Measurements from ENCODE around the gene SAMM50. TPM values are rescaled to one million over a fixed set of nuclear protein-coding genes. Genes with fewer than 3 reads are reported as not detected.

Gene SAMM50
- total RNA-seq, 2 donors from 2014 or later, result 10.2 to 20.2 TPM

DNA sequence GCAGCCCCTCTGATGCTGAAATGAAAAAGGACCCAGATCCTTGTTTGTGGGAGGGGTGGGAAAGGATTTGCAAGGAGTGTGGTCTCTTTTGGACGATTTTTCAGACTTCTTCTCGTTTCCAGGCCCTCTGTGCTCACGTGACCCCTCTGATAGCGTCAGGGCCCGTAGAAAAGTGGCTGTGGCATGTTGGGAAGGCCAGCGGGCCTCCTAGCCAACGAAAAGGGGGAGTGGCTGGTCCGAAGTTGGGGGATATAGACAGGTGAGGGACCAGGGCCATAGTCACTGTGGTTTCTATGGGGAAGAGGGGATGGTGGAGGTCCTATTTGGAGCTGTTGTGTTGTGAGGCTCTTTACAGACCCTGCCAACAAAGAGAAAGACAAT, 75.5 kb downstream of the SAMM50 start:
- no peak for DNase-seq
- H3K4me1 ChIP-seq, result peaks cover 6% of the 10 kb centered on the region
- H3K4me3 ChIP-seq, result no peak overlapping the region
- H3K27me3 ChIP-seq, result no peaks in the 10 kb centered on the region
- H3K27ac ChIP-seq, result peak overlapping the region in 2 of 4 donors; percentile 3 to 21
- TF ChIP-seq POLR2A (IDR thresholded peaks at IDR 0.05) (no peak), CTCF (IDR thresholded peaks at IDR 0.05) (no peak)
- no peaks in the 10 kb centered on the region for H3K36me3 ChIP-seq (replicated peaks in 1 of 2; ENCODE audit: insufficient read depth in 1 of 2, low read depth in 2 of 2)
- no peaks in the 10 kb centered on the region for H3K9me3 ChIP-seq
- WGBS, 2 donors, result 81 to 82% methylated on average over 8 of the region's 8 CpGs
- intact Hi-C loops (cut with DNase I), result no loop called here
- no peak for ATAC-seq

DNA sequence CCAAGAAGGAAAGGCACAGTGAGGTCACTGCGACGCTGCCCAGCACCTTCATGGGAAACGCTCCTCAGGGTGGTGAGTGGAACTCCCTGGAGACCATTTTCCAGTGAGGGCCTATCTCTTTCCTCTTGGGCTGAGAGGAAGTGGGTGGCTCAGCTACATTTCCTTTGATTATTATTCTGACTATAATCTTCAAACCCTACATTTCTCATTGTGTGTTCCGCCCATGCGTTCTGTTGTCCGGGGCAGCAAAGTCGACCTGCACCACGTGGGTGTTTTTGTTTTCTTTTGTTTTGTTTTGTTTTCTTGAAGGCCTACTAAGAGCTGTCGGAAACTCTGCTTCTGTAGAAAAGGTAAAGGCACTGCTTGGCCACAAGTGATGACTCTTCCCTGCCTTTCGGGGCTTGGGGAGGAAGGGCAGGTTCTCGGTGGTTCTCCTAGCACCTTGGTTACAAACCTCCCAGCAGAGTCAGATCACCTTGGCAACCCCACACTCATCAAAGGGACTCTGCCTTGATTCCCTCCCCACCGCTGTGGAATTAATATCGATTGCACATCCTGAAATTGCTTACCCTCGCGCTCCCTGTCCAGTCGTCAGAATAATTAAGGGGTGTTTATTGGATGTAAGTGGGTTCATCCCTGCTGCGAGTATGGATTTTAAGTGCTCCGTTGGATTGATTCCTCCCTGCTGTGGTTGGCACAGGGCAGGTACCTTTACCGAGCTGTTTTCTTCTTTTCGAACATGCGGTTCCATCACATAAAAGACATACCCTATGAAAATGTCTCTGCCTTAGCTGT, 76.1 kb downstream of the SAMM50 start:
- WGBS, 2 donors, result 78 to 84% methylated on average over 21 of the region's 21 CpGs
- Histone ChIP-seq H3K4me3 (no peak overlapping the region), H3K4me1 (peaks cover 6% of the 10 kb centered on the region), H3K27me3 (no peaks in the 10 kb centered on the region), H3K36me3 (replicated peaks in 1 of 2; ENCODE audit: insufficient read depth in 1 of 2, low read depth in 2 of 2) (no peaks in the 10 kb centered on the region), H3K9me3 (no peaks in the 10 kb centered on the region), H3K27ac (peak overlapping the region in 1 of 4 donors; percentile 3)
- ATAC-seq (no peak), DNase-seq (no peak)
- no peak for TF ChIP-seq POLR2A (IDR thresholded peaks at IDR 0.05)
- no peak for TF ChIP-seq CTCF (IDR thresholded peaks at IDR 0.05)
- intact Hi-C loops (cut with DNase I), result no loop called here

DNA sequence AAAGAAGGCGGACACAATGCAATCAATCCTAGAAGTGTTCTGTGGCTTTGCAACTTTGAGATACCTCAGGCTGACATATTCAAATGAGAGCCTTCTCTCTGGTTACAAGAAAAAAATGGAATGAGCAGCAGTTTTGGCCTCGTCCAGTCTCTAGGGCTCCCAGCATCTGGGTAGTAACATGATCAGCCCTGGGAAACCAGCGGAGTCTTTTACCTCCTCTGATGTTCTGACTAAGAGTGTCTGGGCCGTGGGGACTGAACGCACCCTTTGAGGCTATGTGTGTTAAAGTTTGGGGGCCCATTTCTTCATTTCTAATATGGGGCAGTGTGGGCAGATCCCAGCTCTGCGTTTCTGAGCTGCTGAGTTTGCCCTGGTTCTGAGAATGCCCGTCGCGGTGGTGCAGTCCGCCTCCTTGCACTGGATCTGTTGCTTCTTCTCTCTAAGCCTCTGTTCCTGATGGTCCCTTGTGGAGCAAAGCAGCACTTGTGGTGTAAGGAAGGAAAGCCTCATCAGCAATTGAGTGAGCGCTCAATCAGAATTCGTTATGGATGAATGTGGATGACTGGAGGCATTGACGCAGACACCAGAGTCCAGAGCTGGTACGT, 77.0 kb downstream of the SAMM50 start:
- WGBS, 2 donors, result 69 to 91% methylated on average over 6 to 14 of the region's 14 CpGs
- H3K4me3 ChIP-seq, result no peak overlapping the region
- intact Hi-C loops (cut with DNase I), result no loop called here
- no peaks in the 10 kb centered on the region for H3K27me3 ChIP-seq
- no peaks in the 10 kb centered on the region for H3K9me3 ChIP-seq
- no peak for ATAC-seq
- H3K27ac ChIP-seq, result no peak overlapping the region
- no peak for DNase-seq
- H3K36me3 ChIP-seq (replicated peaks in 1 of 2; ENCODE audit: insufficient read depth in 1 of 2, low read depth in 2 of 2), result no peaks in the 10 kb centered on the region
- TF ChIP-seq CTCF (IDR thresholded peaks at IDR 0.05) (no peak), POLR2A (IDR thresholded peaks at IDR 0.05) (no peak)
- peaks cover 6% of the 10 kb centered on the region for H3K4me1 ChIP-seq

DNA sequence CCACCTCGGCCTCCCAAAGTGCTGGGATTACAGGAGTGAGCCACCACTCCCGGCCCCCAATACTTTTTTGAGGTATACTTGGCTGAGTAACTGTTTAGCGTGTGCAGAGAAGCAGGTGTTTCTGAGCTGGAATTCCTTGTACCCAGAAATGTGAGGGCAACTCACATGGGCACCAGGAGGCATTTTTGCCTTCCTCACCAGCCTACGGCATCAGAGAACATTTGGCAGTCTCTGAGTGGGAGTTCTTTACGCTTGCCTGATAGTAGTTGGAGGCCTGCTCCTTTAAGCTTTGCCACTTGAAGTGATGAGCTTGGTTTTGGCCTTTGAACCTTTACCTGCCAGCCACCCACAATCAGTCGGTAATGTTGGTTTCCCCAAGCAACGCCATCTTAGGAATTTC, 78.0 kb downstream of the SAMM50 start:
- Histone ChIP-seq H3K9me3 (no peaks in the 10 kb centered on the region), H3K27ac (no peak overlapping the region), H3K36me3 (replicated peaks in 1 of 2; ENCODE audit: insufficient read depth in 1 of 2, low read depth in 2 of 2) (no peaks in the 10 kb centered on the region), H3K27me3 (no peaks in the 10 kb centered on the region), H3K4me1 (peaks cover 6% of the 10 kb centered on the region), H3K4me3 (no peak overlapping the region)
- WGBS, 2 donors, result 79 to 86% methylated on average over 6 to 7 of the region's 7 CpGs
- no peak for TF ChIP-seq CTCF (IDR thresholded peaks at IDR 0.05)
- no peak for TF ChIP-seq POLR2A (IDR thresholded peaks at IDR 0.05)
- ATAC-seq, result no peak
- intact Hi-C loops (cut with DNase I), result no loop called here
- no peak for DNase-seq
